Heart left ventricle (tissue), 16 donors: ENCODE results near the gene TERF2IP. TPM values are rescaled to one million over a fixed set of nuclear protein-coding genes. Genes with fewer than 3 reads are reported as not detected.

ENCODE experiments used
- ATAC-seq, 4 donors: fragments of 200-7000 bp; cut with Tn5 transposase; one replicate each; pipeline ENCODE4 v1.9.1; 2020 to 2022; ENCODE audit warnings: moderate library complexity in 4 of 4, mild to moderate bottlenecking in 3 of 4, moderate number of reproducible peaks in 1 of 4
- DNase-seq, 5 donors: peaks; one replicate each; pipeline ENCODE4 v3.0.0-alpha.2; 2020
- H3K27ac ChIP-seq, 12 donors: fragments of 200-600 bp; sonication (generic) in 4 of 12; one replicate each; pipeline versions ENCODE4 v1.5.0 to v1.8.0; 2016 to 2022; ENCODE audit warnings: mild to moderate bottlenecking in 2 of 12
- H3K27me3 ChIP-seq, 9 donors: fragments of 200-600 bp; sonication (generic) in 2 of 9; one replicate each; pipeline versions ENCODE4 v1.5.1 to v1.8.0; 2016 to 2022; ENCODE audit warnings: mild to moderate bottlenecking in 3 of 9
- H3K36me3 ChIP-seq, 9 donors: fragments of 200-600 bp; sonication (generic) in 2 of 9; one replicate each; pipeline versions ENCODE4 v1.5.0 to v1.8.0; 2018 to 2022; ENCODE audit warnings: mild to moderate bottlenecking in 2 of 9
- H3K4me1 ChIP-seq, 12 donors: fragments of 200-600 bp; sonication (generic) in 4 of 12; one replicate each; pipeline versions ENCODE4 v1.5.0 to v1.8.0; 2016 to 2022; ENCODE audit warnings: mild to moderate bottlenecking in 3 of 12
- H3K4me3 ChIP-seq, 12 donors: fragments of 200-600 bp; sonication (generic) in 4 of 12; one replicate each; pipeline versions ENCODE4 v1.5.0 to v1.8.0; 2017 to 2022; ENCODE audit warnings: mild to moderate bottlenecking in 9 of 12, moderate library complexity in 4 of 12
- H3K9me3 ChIP-seq, 12 donors: fragments of 200-600 bp; sonication (generic) in 4 of 12; one replicate each; pipeline versions ENCODE4 v1.5.0 to v1.8.0; 2016 to 2022; ENCODE audit warnings: mild to moderate bottlenecking in 1 of 12
- CTCF ChIP-seq, 12 donors: fragments of 200-600 bp; sonication (generic) in 4 of 12; IDR thresholded peaks; one replicate each; pipeline versions ENCODE4 v1.5.0 to v1.8.0; 2018 to 2022; ENCODE audit warnings: antibody characterized with exemption in 12 of 12, mild to moderate bottlenecking in 5 of 12
- POLR2A ChIP-seq, 2 donors: fragments of 450-650 bp; IDR thresholded peaks; one replicate each; pipeline ENCODE4 v1.6.1; 2017; ENCODE audit warnings: antibody characterized with exemption in 2 of 2, mild to moderate bottlenecking in 2 of 2, moderate library complexity in 2 of 2
- WGBS, 4 donors: extraction: QIAGEN DNeasy Blood & Tissue Kit in 2 of 4; methylation state at CpG; one replicate each; pipeline versions ENCODE4 v1.1.5 to v1.1.7; 2013 to 2018; 5-methylcytosine and 5-hydroxymethylcytosine counted together
- intact Hi-C, 10 donors: fragments of 100-400 bp; cut with DNase I; formaldehyde crosslinking; loops; one replicate each; pipeline versions ENCODE4 v1.11.1 to v1.14.2; 2022
- polyA plus RNA-seq, 2 donors: library from polyadenylated mRNA; stranded (reverse); fragments of 200-250 nt; gene quantifications; one replicate each; pipeline ENCODE4 v1.2.3, GENCODE V29; 2013
- total RNA-seq, 9 donors: library from RNA; depleted of rRNA in 2 of 9; stranded (reverse); fragments of >200 nt in 2 of 9; fragmentation: NEBNext Ultra II Directional in 3 of 9; extraction: Animal tissue kit (Norgen Biotek cat#: 25700) in 3 of 9; gene quantifications; one replicate each; pipeline versions ENCODE4 v1.1.0 to v1.2.4, GENCODE V29; 2016 to 2023
- donor health status: ischemic (EF 13 %, LVEDD 7.1; RV severe dilation, severe dysfunction).
- donor health status: healthy with polysubstance abuse.
- donor health status: DM: no; HTN: yes; CAD: no.
- donor health status: DM: no; HTN: no; CAD: no.
- donor health status: ischemic (EF 25% LVEDD 6.9; RV normal size, moderate dysfunction).
- donor health status: ischemic (EF 25% LVEDD 5.7; RV mildly dilated, moderate dysfunction).
- donor health status: healthy.
- donor health status: DM: yes; HTN: yes; CAD: no.
- donor health status: ischemic (EF 35%, LVEDD 5.7; RV mildly dilated, moderate dysfunction).
- donor health status: nonischemic (EF 11% LVEDD 7.7; RV severe dilation, severe dysfunction).
- donor health status: DM: yes; HTN: yes; CAD: no.
- donor health status: PGD.
- donor health status: ischemic (EF 29% LVEDD 5.4; RV normal size, mild dysfunction).
- donor health status: nonischemic (EF 23%, LVEDD 6.1; RV moderate dilation, normal function).

TERF2IP gene
- total and polyA plus RNA-seq, 11 donors, result 52.0 to 79.2 (median 73.1) TPM

GRCh38 chr16:75628351-75628750, 19.2 kb upstream of the TERF2IP start:
- DNase-seq (no peak), ATAC-seq (no peak)
- Histone ChIP-seq H3K4me1 (peaks cover 0 to 24% (median 0%) of the 10 kb centered on the region in 12 donors), H3K27ac (peak overlapping the region in 2 of 12 donors; percentile 12 to 25), H3K27me3 (no peaks in the 10 kb centered on the region), H3K4me3 (no peak overlapping the region), H3K36me3 (peaks cover 0 to 88% (median 80%) of the 10 kb centered on the region in 9 donors), H3K9me3 (no peaks in the 10 kb centered on the region)
- TF ChIP-seq CTCF (IDR thresholded peaks at IDR 0.05), result no peak
- no peak for TF ChIP-seq POLR2A (IDR thresholded peaks at IDR 0.05)
- WGBS, 4 donors, result 54 to 80% (median 65%) methylated on average over 4 of the region's 4 CpGs
- intact Hi-C loops, result loop anchor here in 5 of 10 donors (10.0 kb wide), 5 partner anchors 64 to 164 kb away; partner anchors contain the start of genes TMEM170A (in 2 of the 5), GABARAPL2 (in 1 of the 5) and TMEM231 (in 1 of the 5)

- no peak overlapping the region for H3K4me3 ChIP-seq
- 90 to 93% (median 92%) methylated on average over 10 of the region's 10 CpGs for WGBS, 4 donors
- DNase-seq, result no peak
- TF ChIP-seq CTCF (IDR thresholded peaks at IDR 0.05) (no peak), POLR2A (IDR thresholded peaks at IDR 0.05) (no peak)
- intact Hi-C loops, result loop anchor here in 5 of 10 donors (10.0 kb wide), 5 partner anchors 64 to 164 kb away; partner anchors contain the start of genes TMEM170A (in 2 of the 5), GABARAPL2 (in 1 of the 5) and TMEM231 (in 1 of the 5)
- peaks cover 2 to 95% (median 87%) of the 10 kb centered on the region in 9 donors for H3K36me3 ChIP-seq
- H3K9me3 ChIP-seq, result no peaks in the 10 kb centered on the region
- ATAC-seq, result no peak
- no peaks in the 10 kb centered on the region for H3K27me3 ChIP-seq
- H3K27ac ChIP-seq, result no peak overlapping the region
- H3K4me1 ChIP-seq, result peaks cover 0 to 20% (median 0%) of the 10 kb centered on the region in 12 donors
These were observed 18.4 kb upstream of the TERF2IP start for GRCh38 chr16:75629132-75629531.

- Histone ChIP-seq H3K27ac (no peak overlapping the region), H3K4me1 (peaks cover 0 to 20% (median 0%) of the 10 kb centered on the region in 12 donors), H3K36me3 (peaks cover 2 to 100% (median 97%) of the 10 kb centered on the region in 9 donors), H3K9me3 (no peaks in the 10 kb centered on the region), H3K4me3 (no peak overlapping the region), H3K27me3 (no peaks in the 10 kb centered on the region)
- TF ChIP-seq POLR2A (IDR thresholded peaks at IDR 0.05) (no peak), CTCF (IDR thresholded peaks at IDR 0.05) (no peak)
- ATAC-seq, result no peak
- intact Hi-C loops, result no loop called here
- WGBS, 4 donors, result 65 to 75% (median 70%) methylated on average over 2 to 3 of the region's 3 CpGs
- DNase-seq, result no peak
These were observed 17.5 kb upstream of the TERF2IP start for GRCh38 chr16:75630052-75630451.

GRCh38 chr16:75632857-75633256, 14.7 kb upstream of the TERF2IP start:
- ATAC-seq (no peak), DNase-seq (no peak)
- Histone ChIP-seq H3K9me3 (no peaks in the 10 kb centered on the region), H3K4me3 (no peak overlapping the region), H3K4me1 (peaks cover 0 to 12% (median 0%) of the 10 kb centered on the region in 12 donors), H3K36me3 (peaks cover 2 to 100% (median 100%) of the 10 kb centered on the region in 9 donors), H3K27me3 (no peaks in the 10 kb centered on the region), H3K27ac (no peak overlapping the region)
- WGBS, 4 donors, result 91 to 95% (median 92%) methylated on average over 8 of the region's 8 CpGs
- TF ChIP-seq CTCF (IDR thresholded peaks at IDR 0.05) (no peak), POLR2A (IDR thresholded peaks at IDR 0.05) (no peak)
- intact Hi-C loops, result no loop called here
